HepG2 (cell line): Measurements from ENCODE around the gene ADGRG6. TPM values are rescaled to one million over a fixed set of nuclear protein-coding genes. Genes with fewer than 3 reads are reported as not detected.
A peak's percentile ranks its signal among the peaks of the same experiment; 100 is the strongest.

Experiments
- AHR ChIP-seq: IDR thresholded peaks from 2 replicates; pipeline ENCODE4 v1.6.1; 2018; ENCODE audit warnings: missing genetic modification reagents, missing compliant biosample characterization
- BHLHE40 ChIP-seq: IDR thresholded peaks from 2 replicates; pipeline ENCODE4 v1.6.1; 2011; ENCODE audit warnings: low read length, improper control_type of control experiment
- CCAR2 ChIP-seq: fragments of 200-400 bp; formaldehyde crosslinking; optimal IDR thresholded peaks from 2 replicates; pipeline ENCODE3; 2018; ENCODE audit warnings: low read depth, mild to moderate bottlenecking, low read length, moderate library complexity
- CREB1 ChIP-seq, 2 experiments: fragments of 450-650 bp in 1 of 2; IDR thresholded peaks; 2 replicates each; pipeline ENCODE4 v1.6.1; 2016 to 2017; ENCODE audit warnings: control low read depth in 1 of 2, mild to moderate bottlenecking in 1 of 2, missing compliant biosample characterization in 1 of 2, missing genetic modification characterization in 1 of 2
- ETV6 ChIP-seq: sonication (generic); formaldehyde crosslinking; conservative IDR thresholded peaks from 2 replicates; pipeline ENCODE4 v1.4.0; 2020; ENCODE audit warnings: missing genetic modification reagents
- FLYWCH1 ChIP-seq: sonication (generic); formaldehyde crosslinking; IDR thresholded peaks from 2 replicates; pipeline ENCODE4 v1.8.1; 2023; ENCODE audit warnings: mild to moderate bottlenecking, missing genetic modification reagents
- GABPB1 ChIP-seq: IDR thresholded peaks from 2 replicates; pipeline ENCODE4 v1.6.1; 2016; ENCODE audit warnings: mild to moderate bottlenecking, missing genetic modification reagents, moderate library complexity, missing compliant biosample characterization
- HCFC1 ChIP-seq: fragments of 150-350 bp; IDR thresholded peaks from 2 replicates; pipeline ENCODE4 v1.6.1; 2014; ENCODE audit warnings: low read depth, low read length
- HHEX ChIP-seq: IDR thresholded peaks from 2 replicates; pipeline ENCODE4 v1.6.1; 2016; ENCODE audit warnings: control low read depth
- PAXIP1 ChIP-seq: sonication (generic); formaldehyde crosslinking; conservative IDR thresholded peaks from 2 replicates; pipeline ENCODE4 v1.4.0; 2020; ENCODE audit warnings: mild to moderate bottlenecking, missing genetic modification reagents, moderate library complexity
- RBM39 ChIP-seq: fragments of 200-400 bp; formaldehyde crosslinking; IDR thresholded peaks from one replicate; pipeline ENCODE4 v1.6.1; 2018; ENCODE audit warnings: antibody characterized with exemption, mild to moderate bottlenecking, low read depth, low read length; ENCODE audit not compliant: poor library complexity, severe bottlenecking
- RFX1 ChIP-seq: fragments of 450-650 bp; IDR thresholded peaks from 2 replicates; pipeline ENCODE4 v1.6.1; 2017
- RFX5 ChIP-seq: IDR thresholded peaks from 2 replicates; pipeline ENCODE4 v1.6.1; 2011; ENCODE audit warnings: low read depth, low read length, improper control_type of control experiment
- SETDB1 ChIP-seq: sonication (generic); formaldehyde crosslinking; IDR thresholded peaks from 2 replicates; pipeline ENCODE4 v1.5.1; 2020; ENCODE audit warnings: missing genetic modification reagents, mild to moderate bottlenecking, borderline replicate concordance
- SMAD9 ChIP-seq: sonication (generic); formaldehyde crosslinking; IDR thresholded peaks from 2 replicates; pipeline ENCODE4 v1.5.1; 2020; ENCODE audit warnings: mild to moderate bottlenecking, missing genetic modification reagents
- TBP ChIP-seq: sonication (generic); formaldehyde crosslinking; IDR thresholded peaks from 2 replicates; pipeline ENCODE4 v1.5.0; 2020; ENCODE audit warnings: missing genetic modification reagents
- ZEB1 ChIP-seq: IDR thresholded peaks from 2 replicates; pipeline ENCODE4 v1.6.1; 2012; ENCODE audit warnings: mild to moderate bottlenecking, low read depth, inconsistent platforms; ENCODE audit not compliant: insufficient replicate concordance
- ZNF12 ChIP-seq: sonication (generic); formaldehyde crosslinking; IDR thresholded peaks from 2 replicates; pipeline ENCODE4 v1.5.0; 2020; ENCODE audit warnings: missing genetic modification reagents
- ZNF160 ChIP-seq: sonication (generic); formaldehyde crosslinking; IDR thresholded peaks from 2 replicates; pipeline ENCODE4 v1.8.0; 2022; ENCODE audit warnings: mild to moderate bottlenecking, inconsistent platforms, missing genetic modification reagents
- ZNF350 ChIP-seq: sonication (generic); formaldehyde crosslinking; IDR thresholded peaks from 2 replicates; pipeline ENCODE4 v1.4.0; 2020; ENCODE audit warnings: mild to moderate bottlenecking, low read depth, missing genetic modification reagents, borderline replicate concordance
- ZNF556 ChIP-seq: sonication (generic); formaldehyde crosslinking; IDR thresholded peaks from 2 replicates; pipeline ENCODE4 v1.4.0; 2020; ENCODE audit warnings: mild to moderate bottlenecking, missing genetic modification reagents, borderline replicate concordance
- ZNF574 ChIP-seq: sonication (generic); formaldehyde crosslinking; IDR thresholded peaks from 2 replicates; pipeline ENCODE4 v1.4.0; 2020; ENCODE audit warnings: missing genetic modification reagents
- polyA plus RNA-seq, 8 experiments: library from polyadenylated mRNA; depleted of rRNA in 3 of 8; stranded (reverse) in 7 of 8; unstranded in 1 of 8; fragments of >200 nt; fragmentation: Illumina TruSeq in 4 of 8; extraction: Trizol in 4 of 8; gene quantifications; 2 replicates each; pipeline versions ENCODE4 v1.2.1 to v1.2.3, GENCODE V29; 2011 to 2016; ENCODE audit warnings: low read depth in 4 of 8, missing spikeins in 1 of 8, mixed read lengths in 1 of 8; ENCODE audit not compliant: insufficient read depth in 1 of 8
- total RNA-seq, 5 experiments: library from RNA; depleted of rRNA; stranded (reverse); fragments of >200 nt; fragmentation: Illumina TruSeq; extraction: Trizol; gene quantifications; 2 replicates each; pipeline ENCODE4 v1.2.3, GENCODE V29; 2016; ENCODE audit warnings: low read depth in 1 of 5
- TF ChIP-seq, protein P1 (sequence below): sonication (generic); formaldehyde crosslinking; IDR thresholded peaks from 2 replicates; pipeline ENCODE4 v1.5.0; 2020; ENCODE audit warnings: missing genetic modification reagents
- TF ChIP-seq, protein P2 (sequence below): sonication (generic); formaldehyde crosslinking; IDR thresholded peaks from 2 replicates; pipeline ENCODE4 v1.4.0; 2020; ENCODE audit warnings: mild to moderate bottlenecking, missing genetic modification reagents

The ADGRG6 gene
- total and polyA plus RNA-seq, 2 of the 13 experiments (the other 11 are each of a cell fraction or from before 2014, with no cell fraction given), result 129 to 249 TPM

GRCh38 chr6:142378138-142378875 lies 76.5 kb downstream of the ADGRG6 start (continued):
- TF ChIP-seq PAXIP1 (peak; percentile 50; the same call in 1 of the 2 replicates), AHR (no peak), RFX1 (no peak), ZNF556 (CRISPR knock-in tag) (no peak), FLYWCH1 (no peak), GABPB1 (no peak; the same call in 1 of the 2 replicates), CCAR2 (no peak), HHEX (CRISPR knock-in tag) (no peak), SMAD9 (CRISPR knock-in tag) (no peak), RFX5 (no peak), HCFC1 (no peak), TBP (no peak), RBM39 (no peak), ZNF574 (CRISPR knock-in tag) (no peak), BHLHE40 (no peak), CREB1 (IDR thresholded peaks at IDR 0.05) (no peak), CREB1 (CRISPR knock-in tag; IDR thresholded peaks at IDR 0.05) (no peak), ZEB1 (no peak), ZNF12 (CRISPR knock-in tag) (no peak), ZNF160 (CRISPR knock-in tag) (no peak), ZNF350 (CRISPR knock-in tag) (no peak), SETDB1 (CRISPR knock-in tag) (no peak), ETV6 (CRISPR knock-in tag) (no peak)
- TF ChIP-seq, protein P1, sequence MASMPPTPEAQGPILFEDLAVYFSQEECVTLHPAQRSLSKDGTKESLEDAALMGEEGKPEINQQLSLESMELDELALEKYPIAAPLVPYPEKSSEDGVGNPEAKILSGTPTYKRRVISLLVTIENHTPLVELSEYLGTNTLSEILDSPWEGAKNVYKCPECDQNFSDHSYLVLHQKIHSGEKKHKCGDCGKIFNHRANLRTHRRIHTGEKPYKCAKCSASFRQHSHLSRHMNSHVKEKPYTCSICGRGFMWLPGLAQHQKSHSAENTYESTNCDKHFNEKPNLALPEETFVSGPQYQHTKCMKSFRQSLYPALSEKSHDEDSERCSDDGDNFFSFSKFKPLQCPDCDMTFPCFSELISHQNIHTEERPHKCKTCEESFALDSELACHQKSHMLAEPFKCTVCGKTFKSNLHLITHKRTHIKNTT (CRISPR knock-in tag), result no peak
- TF ChIP-seq, protein P2, sequence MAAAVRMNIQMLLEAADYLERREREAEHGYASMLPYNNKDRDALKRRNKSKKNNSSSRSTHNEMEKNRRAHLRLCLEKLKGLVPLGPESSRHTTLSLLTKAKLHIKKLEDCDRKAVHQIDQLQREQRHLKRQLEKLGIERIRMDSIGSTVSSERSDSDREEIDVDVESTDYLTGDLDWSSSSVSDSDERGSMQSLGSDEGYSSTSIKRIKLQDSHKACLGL (CRISPR knock-in tag), result no peak
